Vagina (tissue), 2 donors: ENCODE results near the gene TRAF2. TPM values are rescaled to one million over a fixed set of nuclear protein-coding genes. Genes with fewer than 3 reads are reported as not detected.
A peak's percentile ranks its signal among the peaks of the same experiment; 100 is the strongest.

ENCODE experiments used
- DNase-seq, 2 donors: peaks; one replicate each; pipeline ENCODE4 v3.0.0-alpha.2; 2017; ENCODE audit errors: extremely low spot score in 2 of 2
- H3K27ac ChIP-seq: fragments of 200-600 bp; sonication (generic); one replicate; pipeline ENCODE4 v1.5.1; 2019
- H3K27me3 ChIP-seq: fragments of 200-600 bp; sonication (generic); one replicate; pipeline ENCODE4 v1.5.1; 2019
- H3K36me3 ChIP-seq, 2 donors: fragments of 200-600 bp; sonication (generic); one replicate each; pipeline ENCODE4 v1.5.1; 2017 to 2019
- H3K4me1 ChIP-seq: fragments of 200-600 bp; sonication (generic); one replicate; pipeline ENCODE4 v1.5.1; 2019
- H3K4me3 ChIP-seq, 2 donors: fragments of 200-600 bp; sonication (generic); 1 replicate in 1 of 2; 2 replicates in 1 of 2; pipeline ENCODE4 v1.5.1; 2016 to 2019
- H3K9me3 ChIP-seq: fragments of 200-600 bp; sonication (generic); one replicate; pipeline ENCODE4 v1.5.1; 2019
- POLR2A ChIP-seq, 2 donors: fragments of 450-650 bp; IDR thresholded peaks; one replicate each; pipeline ENCODE4 v1.6.1; 2017; ENCODE audit warnings: antibody characterized with exemption in 2 of 2, mild to moderate bottlenecking in 2 of 2, moderate library complexity in 2 of 2
- POLR2AphosphoS5 ChIP-seq, 2 donors: sonication (generic); formaldehyde crosslinking; IDR thresholded peaks; one replicate each; pipeline ENCODE4 v1.9.0; 2017; ENCODE audit warnings: antibody characterized with exemption in 2 of 2, mild to moderate bottlenecking in 2 of 2, low read depth in 1 of 2; ENCODE audit not compliant: insufficient read depth in 1 of 2
- intact Hi-C: fragments of 100-400 bp; cut with DNase I; formaldehyde crosslinking; loops from one replicate; pipeline ENCODE4 v1.15.1; 2023
- total RNA-seq: library from RNA; depleted of rRNA; stranded (reverse); fragments of >200 nt; gene quantifications from one replicate; pipeline ENCODE4 v1.2.3, GENCODE V29; 2016
- TF ChIP-seq, protein P1 (sequence below), 3 experiments: fragments of 450-650 bp in 2 of 3; fragments of 200-600 bp in 1 of 3; sonication (generic) in 1 of 3; IDR thresholded peaks; one replicate each; pipeline ENCODE4 v1.5.1; 2017 to 2019; ENCODE audit warnings: antibody characterized with exemption in 3 of 3, mild to moderate bottlenecking in 2 of 3, moderate library complexity in 2 of 3

TRAF2 gene
- total RNA-seq, 1 donor from 2014 or later: 12.8 TPM

DNA sequence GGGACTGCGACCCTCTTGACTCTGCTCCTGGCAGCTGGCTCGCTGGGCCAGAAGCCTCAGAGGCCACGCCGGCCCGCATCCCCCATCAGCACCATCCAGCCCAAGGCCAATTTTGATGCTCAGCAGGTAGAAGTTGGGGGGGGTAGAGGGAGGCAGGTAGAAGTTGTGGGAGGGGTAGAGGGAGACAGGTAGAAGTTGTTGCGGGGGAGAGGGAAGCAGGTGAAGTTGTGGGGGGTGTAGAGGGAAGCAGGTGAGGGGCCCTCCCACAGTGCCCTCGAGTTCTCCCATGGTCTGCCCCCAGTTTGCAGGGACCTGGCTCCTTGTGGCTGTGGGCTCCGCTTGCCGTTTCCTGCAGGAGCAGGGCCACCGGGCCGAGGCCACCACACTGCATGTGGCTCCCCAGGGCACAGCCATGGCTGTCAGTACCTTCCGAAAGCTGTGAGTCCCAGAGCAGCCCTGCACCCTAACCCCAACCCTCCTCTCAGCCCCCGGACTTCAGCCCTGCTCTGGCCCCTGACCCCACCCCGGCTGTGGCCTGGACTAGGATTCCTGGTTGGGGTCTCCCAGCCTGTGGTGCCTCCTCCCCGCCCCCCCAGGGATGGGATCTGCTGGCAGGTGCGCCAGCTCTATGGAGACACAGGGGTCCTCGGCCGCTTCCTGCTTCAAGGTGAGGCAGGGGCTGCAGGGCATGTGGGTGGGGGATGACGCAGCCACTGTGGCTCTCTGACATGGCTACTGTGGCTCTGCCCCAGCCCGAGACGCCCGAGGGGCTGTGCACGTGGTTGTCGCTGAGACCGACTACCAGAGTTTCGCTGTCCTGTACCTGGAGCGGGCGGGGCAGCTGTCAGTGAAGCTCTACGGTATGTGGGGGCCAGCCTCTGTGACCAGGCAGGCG lies 59.3 kb downstream of the TRAF2 start:
- Histone ChIP-seq H3K9me3 (no peaks in the 10 kb centered on the region), H3K4me1 (peaks cover 54% of the 10 kb centered on the region), H3K27ac (no peak overlapping the region), H3K4me3 (no peak overlapping the region), H3K27me3 (no peaks in the 10 kb centered on the region), H3K36me3 (peaks cover 0 to 29% of the 10 kb centered on the region in 2 donors)
- TF ChIP-seq POLR2A (IDR thresholded peaks at IDR 0.05) (no peak), POLR2AphosphoS5 (IDR thresholded peaks at IDR 0.05; ENCODE audit: insufficient read depth in 1 of 2, low read depth in 1 of 2) (no peak)
- TF ChIP-seq, protein P1, sequence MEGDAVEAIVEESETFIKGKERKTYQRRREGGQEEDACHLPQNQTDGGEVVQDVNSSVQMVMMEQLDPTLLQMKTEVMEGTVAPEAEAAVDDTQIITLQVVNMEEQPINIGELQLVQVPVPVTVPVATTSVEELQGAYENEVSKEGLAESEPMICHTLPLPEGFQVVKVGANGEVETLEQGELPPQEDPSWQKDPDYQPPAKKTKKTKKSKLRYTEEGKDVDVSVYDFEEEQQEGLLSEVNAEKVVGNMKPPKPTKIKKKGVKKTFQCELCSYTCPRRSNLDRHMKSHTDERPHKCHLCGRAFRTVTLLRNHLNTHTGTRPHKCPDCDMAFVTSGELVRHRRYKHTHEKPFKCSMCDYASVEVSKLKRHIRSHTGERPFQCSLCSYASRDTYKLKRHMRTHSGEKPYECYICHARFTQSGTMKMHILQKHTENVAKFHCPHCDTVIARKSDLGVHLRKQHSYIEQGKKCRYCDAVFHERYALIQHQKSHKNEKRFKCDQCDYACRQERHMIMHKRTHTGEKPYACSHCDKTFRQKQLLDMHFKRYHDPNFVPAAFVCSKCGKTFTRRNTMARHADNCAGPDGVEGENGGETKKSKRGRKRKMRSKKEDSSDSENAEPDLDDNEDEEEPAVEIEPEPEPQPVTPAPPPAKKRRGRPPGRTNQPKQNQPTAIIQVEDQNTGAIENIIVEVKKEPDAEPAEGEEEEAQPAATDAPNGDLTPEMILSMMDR (IDR thresholded peaks at IDR 0.05): no peak
- no peak for DNase-seq
- intact Hi-C loops: loop anchor here (2.0 kb wide), 1 partner anchor 97 kb away; the partner anchor contains the start of gene PHPT1

DNA sequence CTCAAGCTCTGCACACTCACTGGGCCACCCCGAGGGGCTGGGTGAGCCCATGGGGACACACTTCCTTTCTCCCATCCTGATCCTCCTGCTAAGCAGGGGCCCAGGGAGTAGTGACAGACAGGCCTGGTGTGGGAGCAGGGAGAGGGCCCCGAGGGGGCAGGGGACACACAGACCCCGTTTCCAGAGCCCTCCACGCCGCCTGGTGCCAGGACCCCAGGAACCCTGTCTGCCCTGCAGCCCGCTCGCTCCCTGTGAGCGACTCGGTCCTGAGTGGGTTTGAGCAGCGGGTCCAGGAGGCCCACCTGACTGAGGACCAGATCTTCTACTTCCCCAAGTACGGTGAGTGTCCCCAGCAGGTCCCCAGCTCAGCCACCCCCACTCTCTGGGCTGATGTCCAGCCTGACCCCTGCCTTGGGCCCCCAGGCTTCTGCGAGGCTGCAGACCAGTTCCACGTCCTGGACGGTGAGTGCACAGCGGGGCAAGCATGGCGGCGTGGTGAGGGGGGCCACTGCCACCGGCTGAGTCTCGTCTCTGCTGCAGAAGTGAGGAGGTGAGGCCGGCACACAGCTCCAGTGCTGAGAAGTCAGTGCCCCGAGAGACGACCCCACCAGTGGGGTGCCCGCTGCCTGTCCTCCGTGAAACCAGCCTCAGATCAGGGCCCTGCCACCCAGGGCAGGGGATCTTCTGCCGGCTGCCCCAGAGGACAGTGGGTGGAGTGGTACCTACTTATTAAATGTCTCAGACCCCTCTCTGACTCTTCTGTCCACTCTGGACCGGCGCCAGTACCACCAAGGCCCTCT lies 60.1 kb downstream of the TRAF2 start:
- TF ChIP-seq POLR2A (IDR thresholded peaks at IDR 0.05): no peak
- TF ChIP-seq POLR2AphosphoS5 (IDR thresholded peaks at IDR 0.05; ENCODE audit: insufficient read depth in 1 of 2, low read depth in 1 of 2): no peak
- TF ChIP-seq, protein P1 (IDR thresholded peaks at IDR 0.05): no peak
- H3K4me1 ChIP-seq: peaks cover 60% of the 10 kb centered on the region
- no peaks in the 10 kb centered on the region for H3K9me3 ChIP-seq
- H3K4me3 ChIP-seq: no peak overlapping the region
- H3K27ac ChIP-seq: no peak overlapping the region
- H3K36me3 ChIP-seq: peaks cover 0 to 20% of the 10 kb centered on the region in 2 donors
- H3K27me3 ChIP-seq: no peaks in the 10 kb centered on the region
- no peak for DNase-seq
- intact Hi-C loops: no loop called here

DNA sequence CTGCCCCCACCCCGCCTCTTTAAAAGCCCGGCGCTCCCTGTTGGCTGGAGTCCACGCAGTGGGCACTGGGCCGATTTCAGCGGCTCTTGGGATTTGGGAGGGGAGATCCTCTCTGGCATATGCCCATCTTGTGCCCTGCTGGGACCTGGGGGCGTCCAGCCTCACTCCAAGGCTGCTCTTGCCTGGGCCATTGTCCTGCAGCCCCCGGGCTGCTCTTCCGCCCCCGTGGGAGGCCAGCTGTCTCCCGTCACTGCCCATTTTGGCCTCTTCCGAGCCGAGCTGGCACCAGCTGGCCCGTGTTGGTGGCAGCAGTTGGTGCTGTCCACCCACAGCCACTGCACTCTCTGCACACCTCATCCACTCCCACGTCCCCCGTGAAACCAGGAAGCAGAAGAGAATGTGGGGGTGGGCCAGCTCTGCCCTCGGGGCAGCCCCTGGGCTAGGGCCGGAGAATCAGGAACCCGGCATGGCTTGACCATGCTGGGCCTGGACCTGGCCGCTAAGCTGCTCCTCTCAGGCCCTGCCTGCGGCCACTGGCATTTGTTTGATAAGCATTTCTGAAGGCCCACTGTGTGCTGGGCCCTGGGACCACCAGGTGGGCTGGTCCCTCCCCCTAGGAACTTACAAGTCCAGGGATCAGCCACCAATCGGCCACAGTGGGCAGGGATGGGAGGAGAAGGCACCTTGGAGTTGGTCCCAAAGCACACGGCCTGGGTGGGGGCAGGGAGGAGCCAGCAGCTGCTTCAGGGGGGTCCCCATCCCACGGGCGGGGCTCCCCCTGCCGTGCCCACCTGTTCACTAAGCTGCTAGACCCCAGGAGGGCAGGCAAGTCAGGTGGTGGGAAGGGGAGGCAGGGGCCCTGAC lies 60.9 kb downstream of the TRAF2 start:
- no peak overlapping the region for H3K4me3 ChIP-seq
- H3K27ac ChIP-seq: no peak overlapping the region
- no peak for DNase-seq
- H3K36me3 ChIP-seq: peaks cover 0 to 12% of the 10 kb centered on the region in 2 donors
- H3K9me3 ChIP-seq: no peaks in the 10 kb centered on the region
- no peaks in the 10 kb centered on the region for H3K27me3 ChIP-seq
- H3K4me1 ChIP-seq: peaks cover 69% of the 10 kb centered on the region
- intact Hi-C loops: no loop called here
- TF ChIP-seq, protein P1 (IDR thresholded peaks at IDR 0.05): no peak
- no peak for TF ChIP-seq POLR2AphosphoS5 (IDR thresholded peaks at IDR 0.05; ENCODE audit: insufficient read depth in 1 of 2, low read depth in 1 of 2)
- TF ChIP-seq POLR2A (IDR thresholded peaks at IDR 0.05): no peak

DNA sequence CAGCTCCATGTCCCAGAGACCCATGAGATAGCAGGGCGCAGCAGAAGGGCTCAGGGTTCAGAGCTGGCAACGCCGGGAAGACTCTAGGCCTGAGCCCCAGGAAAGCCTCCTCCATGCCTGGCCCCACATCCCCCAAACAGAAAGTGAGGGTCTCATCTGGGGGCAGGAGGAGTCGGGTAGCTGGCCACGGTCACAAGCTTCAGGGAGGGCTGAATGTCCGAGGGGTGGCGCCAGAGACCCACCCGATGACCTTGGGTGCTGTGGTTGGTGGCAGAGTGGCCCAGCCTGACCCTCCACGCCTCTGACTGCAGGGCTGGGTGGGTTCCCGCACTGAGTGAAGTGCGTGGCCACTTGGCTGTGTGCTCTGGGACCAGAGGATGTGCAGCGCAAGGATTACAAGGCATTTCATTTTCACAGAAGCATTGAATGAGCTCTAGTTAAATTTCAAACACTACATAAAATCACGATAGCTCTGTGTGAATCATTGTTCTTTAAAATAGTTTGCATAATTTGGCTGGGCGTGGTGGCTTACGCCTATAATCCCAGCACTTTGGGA lies 61.7 kb downstream of the TRAF2 start:
- no peak overlapping the region for H3K27ac ChIP-seq

More for the DNA sequence above, 61.7 kb downstream of the TRAF2 start:
- no peak for DNase-seq
- intact Hi-C loops: no loop called here
- Histone ChIP-seq H3K27me3 (no peaks in the 10 kb centered on the region), H3K4me3 (no peak overlapping the region), H3K36me3 (peaks cover 0 to 4% of the 10 kb centered on the region in 2 donors), H3K9me3 (no peaks in the 10 kb centered on the region), H3K4me1 (peaks cover 65% of the 10 kb centered on the region)
- TF ChIP-seq, protein P1 (IDR thresholded peaks at IDR 0.05): peak in 2 of 3 experiments; percentile 37 to 41
- no peak for TF ChIP-seq POLR2A (IDR thresholded peaks at IDR 0.05)
